CMK (cell line): Measurements from ENCODE around the gene FGF18.

Experiments
- DNase-seq: peaks from one replicate; pipeline ENCODE4 v3.0.0-alpha.2; 2010; ENCODE audit warnings: low read depth

FGF18 gene

GRCh38 chr5:171470420-171470819, 51.0 kb downstream of the FGF18 start:
- DNase-seq: no peak

GRCh38 chr5:171474230-171474813, 54.9 kb downstream of the FGF18 start:
- DNase-seq: no peak

GRCh38 chr5:171475596-171475995, 56.1 kb downstream of the FGF18 start:
- DNase-seq: no peak

GRCh38 chr5:171476701-171477100, 57.3 kb downstream of the FGF18 start:
- no peak for DNase-seq

- DNase-seq: peak; percentile 49
Observed at GRCh38 chr5:171477101-171477500, 57.7 kb downstream of the FGF18 start.

- DNase-seq: no peak
Observed at GRCh38 chr5:171477666-171478065, 58.2 kb downstream of the FGF18 start.

GRCh38 chr5:171478946-171479775, 59.7 kb downstream of the FGF18 start:
- no peak for DNase-seq

- DNase-seq: no peak
Observed at GRCh38 chr5:171479776-171480125, 60.3 kb downstream of the FGF18 start.

GRCh38 chr5:171480239-171480638, 60.8 kb downstream of the FGF18 start:
- no peak for DNase-seq

GRCh38 chr5:171481571-171482433, 62.4 kb downstream of the FGF18 start:
- DNase-seq: no peak

GRCh38 chr5:171482434-171482730, 62.9 kb downstream of the FGF18 start:
- DNase-seq: no peak

GRCh38 chr5:171483551-171484135, 64.2 kb downstream of the FGF18 start:
- DNase-seq: no peak

- no peak for DNase-seq
Observed at GRCh38 chr5:171484460-171484899, 65.0 kb downstream of the FGF18 start.

- DNase-seq: no peak
Observed at GRCh38 chr5:171485668-171486067, 66.2 kb downstream of the FGF18 start.

- DNase-seq: no peak
Observed at GRCh38 chr5:171486613-171487012, 67.2 kb downstream of the FGF18 start.

- DNase-seq: no peak
Observed at GRCh38 chr5:171488876-171489275, 69.4 kb downstream of the FGF18 start.

- DNase-seq: no peak
Observed at GRCh38 chr5:171492781-171493180, 73.3 kb downstream of the FGF18 start.

GRCh38 chr5:171493646-171494393, 74.4 kb downstream of the FGF18 start:
- no peak for DNase-seq

- peak; percentile 20 for DNase-seq
Observed at GRCh38 chr5:171494452-171495121, 75.1 kb downstream of the FGF18 start.

- DNase-seq: no peak
Observed at GRCh38 chr5:171495122-171495700, 75.8 kb downstream of the FGF18 start.

GRCh38 chr5:171496456-171496855, 77.0 kb downstream of the FGF18 start:
- no peak for DNase-seq
